ENCODE measurements around the gene CDH4. TPM values are rescaled to one million over a fixed set of nuclear protein-coding genes. Genes with fewer than 3 reads are reported as not detected.

The CDH4 gene
- total RNA-seq, 1 experiment from 2014 or later: 25.0 TPM

GRCh38 chr20:61620174-61620573, 368.1 kb downstream of the CDH4 start:
- Mint-ChIP-seq H3K4me3 (ENCODE audit: unreplicated experiment) (no peak overlapping the region), H3K36me3 (ENCODE audit: insufficient read depth, unreplicated experiment) (no peaks in the 10 kb centered on the region), H3K27me3 (ENCODE audit: insufficient read depth, unreplicated experiment) (no peaks in the 10 kb centered on the region), H3K27ac (ENCODE audit: low read depth, unreplicated experiment) (no peak overlapping the region), H3K4me1 (ENCODE audit: insufficient read depth, unreplicated experiment) (no peaks in the 10 kb centered on the region), H3K9me3 (ENCODE audit: unreplicated experiment) (no peaks in the 10 kb centered on the region)
- BruUV-seq (replicated peaks): no TSS peak
- intact Hi-C loops (cut with micrococcal nuclease): no loop called here
- ChIA-PET CTCF (no interaction called here), POLR2A (no interaction called here)
- DNase-seq (ENCODE audit: unreplicated experiment): no peak
- TF ChIP-seq CTCF (IDR thresholded peaks at IDR 0.05; ENCODE audit: unreplicated experiment): no peak

- intact Hi-C loops (cut with micrococcal nuclease): no loop called here
- Mint-ChIP-seq H3K27ac (ENCODE audit: low read depth, unreplicated experiment) (no peak overlapping the region), H3K36me3 (ENCODE audit: insufficient read depth, unreplicated experiment) (no peaks in the 10 kb centered on the region), H3K9me3 (ENCODE audit: unreplicated experiment) (no peaks in the 10 kb centered on the region), H3K27me3 (ENCODE audit: insufficient read depth, unreplicated experiment) (no peaks in the 10 kb centered on the region), H3K4me3 (ENCODE audit: unreplicated experiment) (no peak overlapping the region), H3K4me1 (ENCODE audit: insufficient read depth, unreplicated experiment) (no peaks in the 10 kb centered on the region)
- POLR2A ChIA-PET: no interaction called here
- CTCF ChIA-PET: no interaction called here
- TF ChIP-seq CTCF (IDR thresholded peaks at IDR 0.05; ENCODE audit: unreplicated experiment): no peak
- no peak for DNase-seq (ENCODE audit: unreplicated experiment)
- BruUV-seq (replicated peaks): no TSS peak
These were observed 369.1 kb downstream of the CDH4 start for GRCh38 chr20:61621035-61621730.

GRCh38 chr20:61621852-61622251, 369.8 kb downstream of the CDH4 start:
- intact Hi-C loops (cut with micrococcal nuclease): no loop called here
- ChIA-PET CTCF (no interaction called here), POLR2A (no interaction called here)
- Mint-ChIP-seq H3K27me3 (ENCODE audit: insufficient read depth, unreplicated experiment) (no peaks in the 10 kb centered on the region), H3K9me3 (ENCODE audit: unreplicated experiment) (no peaks in the 10 kb centered on the region), H3K4me1 (ENCODE audit: insufficient read depth, unreplicated experiment) (no peaks in the 10 kb centered on the region), H3K4me3 (ENCODE audit: unreplicated experiment) (no peak overlapping the region), H3K27ac (ENCODE audit: low read depth, unreplicated experiment) (no peak overlapping the region), H3K36me3 (ENCODE audit: insufficient read depth, unreplicated experiment) (no peaks in the 10 kb centered on the region)
- no TSS peak for BruUV-seq (replicated peaks)
- no peak for TF ChIP-seq CTCF (IDR thresholded peaks at IDR 0.05; ENCODE audit: unreplicated experiment)
- DNase-seq (ENCODE audit: unreplicated experiment): no peak

GRCh38 chr20:61623451-61623850, 371.4 kb downstream of the CDH4 start:
- DNase-seq (ENCODE audit: unreplicated experiment): no peak
- no peaks in the 10 kb centered on the region for H3K36me3 Mint-ChIP-seq (ENCODE audit: insufficient read depth, unreplicated experiment)
- no peak for TF ChIP-seq CTCF (IDR thresholded peaks at IDR 0.05; ENCODE audit: unreplicated experiment)
- BruUV-seq (replicated peaks): no TSS peak
- ChIA-PET POLR2A (no interaction called here), CTCF (no interaction called here)
- no peak overlapping the region for H3K27ac Mint-ChIP-seq (ENCODE audit: low read depth, unreplicated experiment)
- no peaks in the 10 kb centered on the region for H3K27me3 Mint-ChIP-seq (ENCODE audit: insufficient read depth, unreplicated experiment)
- no peak overlapping the region for H3K4me3 Mint-ChIP-seq (ENCODE audit: unreplicated experiment)
- no peaks in the 10 kb centered on the region for H3K4me1 Mint-ChIP-seq (ENCODE audit: insufficient read depth, unreplicated experiment)
- intact Hi-C loops (cut with micrococcal nuclease): no loop called here
- H3K9me3 Mint-ChIP-seq (ENCODE audit: unreplicated experiment): no peaks in the 10 kb centered on the region

All from MCF 10A (cell line).